Activated T-cell treated with anti-CD3 and anti-CD28 coated beads for 48 hours (primary cell): ENCODE results near the gene NFKB2.

Experiments used
- DNase-seq: peaks from one replicate; pipeline ENCODE4 v3.0.0-alpha.2; 2020; ENCODE audit warnings: low read depth

Gene NFKB2

DNA sequence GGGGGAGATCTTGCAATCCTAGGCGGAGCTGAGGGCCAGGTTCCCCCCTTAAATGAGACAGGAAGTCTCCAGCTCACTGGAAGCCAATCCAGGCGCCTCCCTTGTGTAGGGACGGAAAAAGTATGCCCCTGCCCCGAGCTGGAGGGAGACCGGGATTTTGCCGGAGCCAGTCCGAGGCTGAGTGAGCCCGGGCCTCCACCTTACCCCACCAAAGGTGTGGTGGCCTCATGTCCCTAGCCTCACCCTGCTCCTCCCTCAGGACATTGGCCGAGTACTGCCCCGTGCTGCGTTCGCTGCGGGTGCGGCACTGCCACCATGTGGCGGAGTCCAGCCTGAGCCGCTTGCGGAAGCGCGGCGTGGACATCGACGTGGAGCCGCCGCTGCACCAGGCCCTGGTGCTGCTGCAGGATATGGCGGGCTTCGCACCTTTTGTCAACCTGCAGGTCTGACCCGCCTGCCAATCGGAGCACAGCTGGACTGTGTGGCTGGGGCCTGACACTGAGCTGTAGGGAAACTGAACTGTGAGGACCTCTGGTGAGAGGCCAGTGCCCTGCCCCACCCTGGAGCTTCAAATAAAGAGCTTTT, 27.1 kb downstream of the NFKB2 start:
- DNase-seq: no peak

DNA sequence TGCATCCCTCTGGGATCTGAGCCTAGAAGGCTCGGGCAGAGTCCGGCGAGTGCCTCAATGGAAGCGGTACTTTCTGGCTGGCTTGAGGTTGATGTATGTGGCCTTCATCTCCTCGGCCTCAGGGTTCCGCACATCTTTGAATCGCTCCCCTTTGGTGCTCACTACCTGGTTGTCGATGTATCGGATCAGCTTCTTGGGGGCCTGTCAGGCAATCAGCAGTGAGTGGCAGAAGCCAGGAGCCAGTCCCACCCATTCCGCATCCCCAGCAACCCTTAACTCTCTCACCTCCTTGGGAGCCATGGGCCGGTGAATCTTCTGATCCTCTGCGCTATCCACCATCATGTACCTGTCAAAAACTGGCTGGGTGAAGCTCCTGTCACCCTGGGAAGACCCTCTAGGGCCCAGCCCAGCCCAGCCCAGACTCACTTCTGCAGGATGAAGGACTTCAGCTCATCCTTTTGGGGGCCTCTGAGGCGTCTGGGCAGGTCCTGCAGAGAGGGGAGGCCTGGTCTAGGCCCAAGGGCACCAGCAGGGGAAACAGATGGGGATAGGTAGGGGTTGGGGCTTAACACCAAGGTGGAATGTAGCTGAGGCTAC, 28.0 kb downstream of the NFKB2 start:
- no peak for DNase-seq

DNA sequence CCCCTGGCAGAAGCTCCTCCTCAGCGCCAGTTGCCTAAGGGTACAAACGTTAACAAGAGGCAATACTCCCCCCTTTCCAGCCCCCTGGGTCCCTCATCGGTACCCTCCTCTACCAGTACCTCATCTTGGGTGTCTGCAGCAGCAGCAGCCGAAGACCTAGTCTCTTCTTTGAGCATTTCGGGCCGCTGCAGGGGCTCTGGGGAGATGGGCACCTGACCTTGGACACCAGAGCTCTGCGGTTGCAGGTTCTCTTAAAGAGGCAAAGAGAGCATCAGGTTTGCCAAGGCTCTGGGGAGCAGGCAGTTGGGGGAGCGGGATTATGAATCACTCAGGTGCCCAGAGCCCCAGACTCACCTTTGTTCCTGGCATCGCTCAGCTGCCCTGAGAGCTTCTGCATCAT, 28.6 kb downstream of the NFKB2 start:
- DNase-seq: no peak

DNA sequence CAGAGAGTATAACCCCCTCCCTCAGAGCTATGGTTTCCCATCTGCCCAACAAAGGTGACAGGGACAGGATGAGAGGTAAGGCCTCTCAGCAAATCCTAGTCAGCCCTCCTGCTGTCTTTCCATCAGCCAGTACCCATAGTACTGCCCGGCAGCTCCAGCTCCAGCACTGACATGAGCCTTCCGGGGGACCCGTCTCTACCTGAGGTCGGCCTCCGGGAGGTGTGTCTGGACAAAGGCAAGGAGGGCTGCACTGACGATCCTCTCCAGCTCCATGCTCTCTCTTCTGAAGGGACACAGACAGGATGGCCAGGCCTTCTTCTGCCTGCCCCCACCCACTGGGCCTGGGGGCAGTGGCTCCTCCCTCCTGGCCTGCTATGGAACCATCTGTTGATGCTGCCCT, 29.4 kb downstream of the NFKB2 start:
- DNase-seq: no peak

DNA sequence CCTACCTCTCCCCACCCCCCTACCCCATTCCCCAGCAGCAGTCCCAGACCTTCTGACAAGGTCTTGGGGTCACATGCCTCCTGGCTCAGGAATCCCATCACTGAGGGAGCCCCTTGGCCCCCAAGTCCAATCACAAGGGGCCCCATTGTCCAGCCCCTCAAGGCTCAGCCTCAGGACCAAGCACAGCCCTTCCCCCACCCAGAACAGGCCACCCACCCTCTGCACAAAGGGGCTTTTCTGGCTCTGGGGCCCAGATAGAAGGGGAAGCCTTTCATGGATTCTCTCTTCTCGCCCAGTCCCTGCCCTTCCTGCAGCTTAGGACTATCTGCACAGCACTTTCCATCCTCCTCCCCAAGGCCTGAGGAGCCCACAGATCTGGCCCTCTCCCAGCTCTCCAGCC, 29.9 kb downstream of the NFKB2 start:
- no peak for DNase-seq

DNA sequence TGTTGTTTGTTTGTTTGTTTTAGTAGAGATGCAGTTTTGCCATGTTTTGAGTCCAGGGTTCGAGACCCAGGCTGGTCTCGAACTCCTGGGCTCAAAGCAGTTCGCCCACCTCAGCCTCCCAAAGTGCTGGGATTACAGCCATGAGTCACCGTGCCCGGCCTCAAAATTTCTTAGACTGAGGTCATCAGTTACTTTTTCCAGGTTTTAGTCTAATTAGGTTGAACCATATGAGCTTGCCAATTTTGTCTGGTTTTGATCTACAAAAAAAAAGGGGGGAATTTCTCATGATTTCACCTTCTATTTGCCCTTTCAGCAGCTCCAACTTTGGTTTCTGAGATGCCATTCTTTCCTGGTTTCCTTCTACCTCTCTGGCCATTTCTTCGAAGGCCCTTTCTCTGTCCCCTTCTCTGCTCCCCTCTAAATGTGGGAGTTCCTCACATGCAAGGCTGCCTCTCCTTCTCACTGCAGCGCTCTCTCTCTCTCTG, 31.3 kb downstream of the NFKB2 start:
- DNase-seq: no peak

DNA sequence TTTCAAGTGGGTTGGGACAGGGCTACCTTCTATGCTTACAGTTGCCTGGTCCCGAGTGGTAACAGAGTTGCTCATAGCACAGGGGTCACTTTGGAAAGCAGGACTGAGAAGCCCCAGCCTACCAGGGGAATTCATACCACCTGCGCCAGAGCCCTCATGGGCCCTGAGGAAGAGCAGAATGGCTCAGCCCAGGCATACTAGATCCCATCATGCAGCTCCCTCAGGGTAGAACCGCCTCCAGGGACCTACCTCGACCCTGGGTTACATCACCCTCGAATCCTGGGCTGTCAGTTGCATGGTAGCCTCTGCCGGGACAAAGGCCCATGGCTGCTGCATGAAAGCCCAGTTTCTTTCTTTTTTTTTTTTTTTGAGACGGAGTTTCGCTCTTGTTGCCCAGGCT, 34.0 kb downstream of the NFKB2 start:
- DNase-seq: no peak

DNA sequence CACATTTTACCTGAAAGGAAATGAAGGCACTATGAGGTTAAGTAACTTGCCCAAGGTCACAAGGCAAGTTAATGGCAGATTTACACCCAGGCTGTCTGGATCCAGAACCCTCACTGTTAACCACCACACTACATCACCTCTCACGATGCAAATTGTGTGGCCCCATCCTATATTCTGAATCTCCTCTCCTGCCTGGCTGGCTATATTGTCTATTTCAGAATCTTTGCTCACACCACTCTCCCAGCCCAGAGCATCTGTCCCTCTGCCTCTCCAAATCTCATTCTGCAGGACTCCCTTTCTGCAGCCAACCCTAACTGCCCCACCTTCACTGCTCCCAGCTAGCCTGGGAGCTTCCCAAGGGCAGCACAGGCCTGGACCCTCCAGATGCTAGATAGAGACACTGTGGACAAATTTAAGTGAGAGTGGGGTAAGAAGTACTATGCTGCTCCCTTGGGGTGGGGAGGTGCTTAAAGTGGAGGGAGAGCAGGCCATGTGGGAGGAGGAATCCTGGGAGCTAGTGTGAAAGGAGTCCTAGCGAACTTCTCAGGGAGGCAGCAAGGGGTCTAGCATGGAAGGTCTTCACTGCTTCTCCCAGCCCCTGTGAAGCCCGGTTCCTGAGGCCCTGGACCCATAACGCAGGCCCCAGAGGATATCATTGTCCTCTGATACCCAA, 36.1 kb downstream of the NFKB2 start:
- DNase-seq: no peak

DNA sequence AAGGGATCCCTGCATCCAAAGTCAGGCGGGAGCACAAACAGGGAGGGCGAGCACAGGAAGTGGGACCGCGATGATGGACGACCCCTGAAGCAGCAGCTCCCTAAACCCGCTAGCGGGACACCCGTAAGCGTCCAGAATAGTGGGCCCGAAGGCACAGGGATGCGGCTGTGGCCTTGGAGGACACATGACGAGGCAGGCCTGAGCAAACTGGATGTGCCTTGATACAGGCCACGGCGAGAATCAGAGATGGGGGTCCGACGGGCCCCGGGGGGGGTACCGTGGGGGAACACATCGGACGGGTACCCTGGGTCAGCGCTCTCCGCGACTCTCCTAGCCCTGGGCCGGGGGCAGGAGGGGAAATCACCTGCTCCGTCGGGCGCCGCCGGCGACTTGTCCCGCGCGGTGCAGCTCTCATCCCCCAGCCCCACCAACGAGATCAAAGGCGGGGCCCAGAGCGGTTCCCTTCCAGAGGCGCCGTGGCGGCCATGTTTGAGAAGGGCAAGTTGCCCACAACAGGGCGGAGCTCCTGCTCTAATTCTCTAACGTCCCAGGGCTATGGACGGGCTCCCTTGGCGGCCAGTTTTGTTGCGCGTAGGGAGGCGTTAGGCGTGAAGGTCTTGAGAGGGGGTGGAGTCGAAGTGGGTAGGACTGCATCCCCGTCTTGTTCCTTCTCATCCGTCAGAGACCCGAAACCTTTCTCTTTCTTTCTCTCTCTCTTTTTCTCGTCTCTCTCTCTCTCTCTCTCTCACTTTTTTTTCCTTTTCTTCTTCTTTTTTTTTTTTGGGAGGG, 36.9 kb downstream of the NFKB2 start, which contains the start of gene CUEDC2:
Gene CUEDC2, minus strand, starts transcription at position 413 of the 789 bp plus-strand sequence. CDS start 7,386 bp downstream, outside the sequence.
- DNase-seq: peak; percentile 96

DNA sequence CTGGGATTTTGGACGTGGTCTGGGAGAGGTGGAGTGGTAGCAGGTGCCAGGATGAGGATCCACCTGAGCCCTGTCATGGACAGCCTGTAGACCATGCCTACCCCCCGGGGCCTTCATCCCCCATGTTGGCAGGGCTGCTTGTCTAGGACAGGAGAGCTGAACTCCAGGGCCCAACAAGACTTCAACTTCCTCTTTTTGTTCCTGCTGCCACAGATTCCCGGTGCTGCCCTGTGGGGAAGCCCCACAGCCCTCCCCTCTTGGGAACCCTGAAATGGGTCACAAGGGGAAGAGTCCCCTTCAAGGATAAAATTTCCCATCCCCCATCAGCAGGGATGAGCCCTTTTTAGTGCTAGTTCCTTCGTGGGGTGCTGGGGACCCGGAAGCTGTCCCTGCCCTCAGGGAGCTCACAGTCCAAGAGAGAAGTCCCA, 38.1 kb downstream of the NFKB2 start:
- no peak for DNase-seq

DNA sequence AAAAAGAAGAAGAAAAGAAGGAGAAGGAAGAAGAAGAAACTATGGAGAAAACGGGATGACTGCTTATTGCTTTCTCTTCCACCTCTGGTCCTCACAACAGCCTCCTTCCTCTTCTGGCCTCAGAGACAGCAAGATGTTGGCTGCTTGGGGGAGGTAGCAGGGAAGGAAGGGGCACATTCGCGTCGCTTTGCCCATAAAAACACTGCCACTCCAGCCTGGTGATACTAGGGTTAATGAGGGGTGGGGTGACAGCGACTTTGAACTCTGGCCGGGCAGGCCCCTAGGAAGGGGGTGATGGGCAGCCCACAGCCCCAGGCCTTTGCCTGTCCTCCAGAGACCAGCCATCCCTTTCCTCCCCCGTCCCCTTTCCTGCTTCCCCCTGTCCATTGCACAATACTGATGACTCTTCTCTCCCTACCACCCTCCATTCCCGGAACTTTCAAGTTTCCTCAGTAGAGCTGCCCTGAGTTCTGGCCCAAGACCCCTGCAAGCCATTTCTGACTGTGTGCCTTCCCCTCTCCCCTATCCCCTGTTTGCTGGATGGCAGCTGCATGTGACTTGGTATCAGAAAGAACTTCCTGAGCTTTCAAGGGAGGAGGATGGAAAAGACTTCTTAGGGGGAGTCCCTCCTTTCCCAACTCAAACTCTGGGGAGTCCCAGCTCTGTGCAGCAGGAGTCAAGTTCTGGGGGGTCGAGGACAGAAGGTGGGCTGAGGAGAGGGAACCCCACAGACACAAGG, 39.1 kb downstream of the NFKB2 start:
- no peak for DNase-seq

DNA sequence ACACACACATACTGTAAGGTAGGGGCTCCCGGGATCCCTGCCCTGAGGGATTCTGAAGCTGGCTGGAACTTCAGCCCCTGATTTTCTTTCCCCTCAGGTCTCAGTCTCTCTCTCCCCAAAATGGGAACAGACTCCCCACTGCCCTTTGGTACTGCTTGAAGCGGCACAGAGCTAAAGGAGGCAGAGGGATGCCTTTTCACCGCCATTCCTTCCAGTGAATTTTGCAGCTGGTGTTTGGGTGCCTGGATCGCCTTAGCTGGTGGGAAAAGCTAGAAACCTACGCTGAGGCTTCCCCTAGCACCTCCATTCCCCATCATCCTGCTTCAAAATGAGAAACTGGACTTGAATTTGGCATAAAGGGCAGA, 39.6 kb downstream of the NFKB2 start:
- DNase-seq: no peak

DNA sequence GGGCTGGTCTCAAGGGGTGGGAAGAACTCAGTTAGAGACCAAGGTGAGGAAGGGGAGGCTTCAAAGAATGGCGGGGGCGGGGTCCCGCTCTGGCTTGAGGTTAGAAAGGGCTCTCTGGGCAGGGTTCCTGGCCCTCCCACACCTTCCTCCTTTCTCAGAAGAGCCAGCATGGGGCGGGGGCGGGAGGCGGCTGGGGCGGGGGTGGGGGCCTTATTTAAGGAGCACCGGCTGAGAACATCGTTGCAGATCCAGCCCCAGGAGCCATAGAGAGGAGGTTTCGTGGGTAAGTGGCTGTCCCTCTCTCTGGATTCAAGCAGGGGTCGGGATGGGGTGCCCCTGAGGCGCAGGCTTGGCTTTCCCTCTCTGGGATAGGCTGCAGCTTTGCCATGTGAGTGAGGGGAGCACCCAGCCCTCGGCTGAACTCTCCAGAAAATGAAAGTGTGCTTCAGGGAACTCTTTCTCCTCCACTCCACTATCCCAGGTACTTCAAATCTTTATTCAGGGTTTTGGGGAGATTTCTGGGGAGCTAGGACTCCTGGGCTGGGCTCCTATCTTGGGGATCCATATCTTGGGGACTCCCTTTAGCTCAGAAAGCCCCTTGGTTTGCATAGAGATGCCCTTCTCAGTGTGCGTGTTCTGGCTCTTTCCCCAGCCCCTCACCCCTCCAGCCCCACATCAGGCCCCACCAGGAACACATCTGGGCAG, 40.2 kb downstream of the NFKB2 start:
- DNase-seq: no peak

DNA sequence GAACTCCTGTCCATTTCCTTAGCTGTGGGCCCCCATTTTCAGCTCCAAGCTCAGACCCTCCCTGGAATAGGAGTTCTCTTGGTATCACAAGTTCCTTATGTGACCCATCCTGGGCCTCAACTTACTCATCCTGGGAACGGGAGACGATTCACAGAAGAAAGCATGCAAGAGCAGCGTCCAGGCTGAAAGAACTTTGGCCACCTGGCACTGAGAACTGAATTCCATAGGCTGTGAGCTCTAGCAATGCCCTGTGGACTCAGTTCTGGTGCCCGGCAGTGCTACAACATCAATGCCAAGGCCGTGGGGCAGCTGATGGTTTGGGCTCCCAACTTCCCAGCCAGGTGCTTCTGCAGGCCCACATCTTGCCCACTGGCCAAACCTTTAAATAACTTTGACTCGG, 40.8 kb downstream of the NFKB2 start:
- DNase-seq: no peak

DNA sequence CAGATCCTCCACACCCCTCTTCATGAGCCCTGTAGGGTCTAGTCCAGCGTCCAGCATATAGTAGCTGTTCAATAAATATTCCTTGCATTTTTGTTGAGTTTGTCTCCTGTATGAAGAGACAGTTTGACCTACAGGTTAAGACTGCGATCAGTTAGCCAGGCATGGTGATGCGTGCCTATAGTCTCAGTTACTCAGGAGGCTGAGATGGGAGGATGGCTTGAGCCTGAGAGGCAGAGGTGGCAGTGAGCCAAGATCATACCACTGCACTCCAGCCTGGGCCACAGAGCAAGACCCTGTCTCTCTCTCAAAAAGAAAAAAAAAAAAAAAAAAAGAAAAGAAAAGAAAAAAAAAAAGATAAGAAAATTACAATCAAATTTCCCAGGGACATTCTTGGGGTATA, 42.0 kb downstream of the NFKB2 start:
- no peak for DNase-seq

DNA sequence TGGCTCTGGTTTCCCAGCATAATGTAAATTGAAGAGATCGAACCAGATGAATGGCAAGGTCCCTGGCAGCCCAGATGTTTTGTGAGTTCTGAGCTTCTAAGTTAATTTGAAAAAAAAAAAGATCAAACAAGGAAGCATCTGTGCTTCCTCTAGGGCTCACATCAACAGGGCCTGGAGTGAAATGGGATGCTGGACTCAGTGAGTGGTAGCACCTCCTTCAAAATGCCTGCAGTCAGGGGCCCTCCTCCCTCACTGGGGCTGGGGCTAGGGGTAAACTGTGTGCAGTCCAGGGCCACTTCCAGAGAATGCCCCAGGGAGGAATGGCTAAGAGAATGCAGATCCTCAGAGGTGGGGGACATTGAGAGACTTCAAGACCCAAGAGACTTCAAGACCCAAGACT, 42.9 kb downstream of the NFKB2 start:
- DNase-seq: no peak

DNA sequence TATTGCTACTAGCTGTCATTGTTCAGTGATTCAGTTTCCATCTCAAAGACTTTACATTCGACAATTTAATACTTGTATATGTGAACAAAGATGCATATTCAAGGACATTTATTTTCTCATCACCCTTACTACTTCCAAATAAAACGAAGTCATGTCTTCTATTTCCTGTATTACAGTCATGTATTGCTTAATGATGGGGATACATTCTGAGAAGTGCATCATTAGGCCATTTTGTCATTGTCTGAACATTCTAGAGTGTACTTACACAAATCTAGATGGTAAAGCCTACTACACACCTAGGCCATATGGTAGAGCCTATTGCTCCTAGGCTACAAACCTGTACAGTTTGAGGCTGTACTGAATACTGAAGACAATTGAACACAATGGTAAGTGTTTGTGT, 49.3 kb downstream of the NFKB2 start:
- DNase-seq: no peak

DNA sequence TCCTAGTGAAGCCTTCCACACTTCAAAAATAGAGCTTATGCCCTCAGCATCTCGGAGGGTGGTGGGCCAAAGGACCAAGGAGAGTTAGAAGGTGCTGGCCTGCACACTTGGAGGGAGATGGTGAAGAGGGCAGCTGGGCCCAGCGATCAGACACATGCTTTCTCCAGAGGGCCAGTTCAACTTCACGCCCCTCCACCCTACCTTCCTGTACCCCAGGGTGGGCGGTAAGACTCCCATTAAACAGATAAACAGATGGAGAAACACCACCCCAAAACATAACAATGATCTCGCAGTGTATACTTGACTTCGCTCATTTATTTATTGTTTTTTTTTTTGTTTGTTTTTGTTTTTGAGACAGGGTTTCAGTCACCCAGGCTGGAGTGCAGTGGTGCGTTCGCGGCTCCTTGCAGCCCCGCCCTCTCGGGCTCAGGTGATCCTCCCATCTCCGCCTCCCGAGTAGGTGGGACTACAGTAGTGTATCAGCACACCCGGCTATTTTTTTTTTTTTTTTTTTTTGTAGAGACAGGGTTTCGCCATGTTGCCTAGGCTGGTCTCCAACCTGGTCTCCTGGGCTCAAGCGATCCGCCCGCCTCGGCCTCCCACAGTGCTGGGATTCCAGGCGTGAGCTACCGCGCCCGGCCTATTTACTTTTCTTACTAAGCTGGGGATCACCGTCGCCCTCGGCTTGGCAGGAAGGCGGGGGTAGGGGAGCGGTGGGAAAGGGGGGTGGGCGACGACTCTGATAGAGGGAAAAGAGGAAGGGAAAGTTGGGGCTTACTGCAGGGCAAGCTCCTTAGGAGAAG, 54.0 kb downstream of the NFKB2 start:
- DNase-seq: peak; percentile 80

DNA sequence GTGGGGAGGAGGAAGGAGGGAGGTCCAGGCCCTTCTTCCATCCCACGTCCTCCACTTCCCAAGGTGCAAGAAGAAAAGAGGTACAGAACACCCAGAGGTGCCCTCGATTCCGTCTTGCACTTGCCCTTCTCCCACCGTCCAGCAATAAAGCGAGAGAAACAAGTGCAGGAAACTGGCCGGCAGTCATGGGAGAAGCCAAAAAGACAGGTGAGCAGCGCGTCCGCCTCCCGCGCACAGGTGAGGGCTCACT, 54.5 kb downstream of the NFKB2 start:
- no peak for DNase-seq

DNA sequence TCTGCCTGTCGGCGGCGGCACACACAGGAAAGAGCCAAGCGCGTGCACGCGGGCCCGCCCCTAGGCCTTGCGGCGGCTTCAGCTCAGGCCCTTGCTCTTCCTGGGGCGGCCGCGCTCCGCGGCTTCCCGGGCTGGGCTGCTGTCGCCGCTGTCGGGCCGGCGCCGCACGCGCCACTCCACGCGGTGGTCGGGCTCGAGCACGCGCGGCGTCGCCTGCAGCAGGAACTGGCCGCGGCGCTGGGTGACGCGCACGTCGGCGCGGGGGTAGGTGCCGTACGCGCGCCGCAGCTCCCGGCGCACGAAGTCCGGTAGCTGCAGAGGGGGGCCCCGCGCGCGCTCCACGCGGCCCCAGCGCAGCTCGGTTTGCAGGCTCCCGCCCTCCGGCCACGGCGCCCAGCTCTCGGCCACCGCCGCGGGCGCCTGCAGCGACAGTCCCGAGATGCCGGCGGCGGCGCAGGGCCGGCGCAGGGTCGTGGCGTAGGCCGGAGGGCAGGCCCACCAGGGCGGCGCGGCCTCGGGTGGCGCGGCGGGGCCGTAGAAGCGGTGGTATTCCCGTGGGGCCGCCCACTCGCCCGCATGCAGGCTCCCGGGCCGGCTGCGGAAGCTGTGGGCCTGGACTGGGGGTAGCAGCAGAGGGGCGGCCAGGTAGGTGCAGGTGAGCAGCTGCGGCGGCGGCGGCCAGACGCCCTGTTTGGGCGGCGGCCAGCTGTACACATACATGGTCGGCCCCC, 55.0 kb downstream of the NFKB2 start:
- peak; percentile 89 for DNase-seq
